ENCODE measurements around the gene CD2.

DNA sequence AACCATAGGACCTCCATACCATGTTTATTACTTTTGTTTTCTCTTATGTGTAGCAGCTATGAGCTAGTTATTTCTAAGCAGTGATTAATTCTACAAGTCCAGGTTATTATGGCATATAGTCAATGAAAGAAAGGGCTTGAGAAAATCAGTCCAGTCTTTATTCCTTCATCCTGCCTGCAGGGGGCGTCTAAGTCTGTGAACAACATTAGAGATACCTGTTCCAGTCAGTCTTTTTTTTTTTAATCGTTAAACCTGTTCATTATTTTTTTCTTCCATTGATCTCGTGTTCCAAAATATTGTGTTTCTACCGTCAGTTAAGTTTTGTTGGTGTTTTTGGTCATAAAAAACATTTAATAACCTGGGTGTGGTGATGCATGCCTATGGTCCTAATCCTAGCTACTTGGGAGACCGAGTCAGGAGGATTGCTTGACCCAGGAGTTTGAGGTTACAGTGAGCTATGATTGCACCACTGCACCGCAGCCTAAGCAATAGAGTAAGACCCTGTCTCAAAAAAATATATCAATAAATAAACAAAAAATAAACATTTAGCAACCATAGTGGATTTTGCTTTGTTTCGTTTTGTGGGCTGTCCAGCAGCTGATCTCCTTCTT, 29.4 kb upstream of the CD2 start:
- TF ChIP-seq, protein P1, sequence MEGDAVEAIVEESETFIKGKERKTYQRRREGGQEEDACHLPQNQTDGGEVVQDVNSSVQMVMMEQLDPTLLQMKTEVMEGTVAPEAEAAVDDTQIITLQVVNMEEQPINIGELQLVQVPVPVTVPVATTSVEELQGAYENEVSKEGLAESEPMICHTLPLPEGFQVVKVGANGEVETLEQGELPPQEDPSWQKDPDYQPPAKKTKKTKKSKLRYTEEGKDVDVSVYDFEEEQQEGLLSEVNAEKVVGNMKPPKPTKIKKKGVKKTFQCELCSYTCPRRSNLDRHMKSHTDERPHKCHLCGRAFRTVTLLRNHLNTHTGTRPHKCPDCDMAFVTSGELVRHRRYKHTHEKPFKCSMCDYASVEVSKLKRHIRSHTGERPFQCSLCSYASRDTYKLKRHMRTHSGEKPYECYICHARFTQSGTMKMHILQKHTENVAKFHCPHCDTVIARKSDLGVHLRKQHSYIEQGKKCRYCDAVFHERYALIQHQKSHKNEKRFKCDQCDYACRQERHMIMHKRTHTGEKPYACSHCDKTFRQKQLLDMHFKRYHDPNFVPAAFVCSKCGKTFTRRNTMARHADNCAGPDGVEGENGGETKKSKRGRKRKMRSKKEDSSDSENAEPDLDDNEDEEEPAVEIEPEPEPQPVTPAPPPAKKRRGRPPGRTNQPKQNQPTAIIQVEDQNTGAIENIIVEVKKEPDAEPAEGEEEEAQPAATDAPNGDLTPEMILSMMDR (IDR thresholded peaks at IDR 0.05) = peak; percentile 47 to 75 (median 63)
- no peak for TF ChIP-seq POLR2A (IDR thresholded peaks at IDR 0.05)

Data from thyroid gland (tissue), 4 donors.